GM21515 (cell line): ENCODE data around the gene SH2D4B.
A peak's percentile ranks its signal among the peaks of the same experiment; 100 is the strongest.

Experiments
- ATAC-seq: cut with Tn5 transposase; IDR thresholded peaks from one replicate; pipeline ENCODE4 v1.9.1; 2021; ENCODE audit not compliant: unreplicated experiment

SH2D4B gene

DNA sequence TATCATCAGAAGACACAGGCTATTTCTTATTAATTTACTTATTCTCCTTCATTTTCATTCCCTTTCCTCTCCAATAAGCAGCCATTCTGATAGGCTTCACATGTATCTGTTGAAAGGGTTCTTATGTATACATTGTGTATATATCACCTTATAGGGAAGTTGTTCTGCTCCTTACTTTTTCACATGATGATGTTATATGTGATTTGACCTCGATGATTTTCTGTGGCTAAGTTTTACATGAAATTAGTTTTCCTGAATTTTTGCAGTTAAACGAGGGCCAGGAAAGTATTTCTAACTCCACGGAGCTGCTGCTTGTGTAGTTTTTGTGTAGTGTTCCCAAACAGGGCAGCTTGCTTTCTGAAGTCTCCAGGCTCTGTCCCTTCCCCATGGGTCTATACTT is 84.5 kb downstream of the SH2D4B start:
- no peak for ATAC-seq

DNA sequence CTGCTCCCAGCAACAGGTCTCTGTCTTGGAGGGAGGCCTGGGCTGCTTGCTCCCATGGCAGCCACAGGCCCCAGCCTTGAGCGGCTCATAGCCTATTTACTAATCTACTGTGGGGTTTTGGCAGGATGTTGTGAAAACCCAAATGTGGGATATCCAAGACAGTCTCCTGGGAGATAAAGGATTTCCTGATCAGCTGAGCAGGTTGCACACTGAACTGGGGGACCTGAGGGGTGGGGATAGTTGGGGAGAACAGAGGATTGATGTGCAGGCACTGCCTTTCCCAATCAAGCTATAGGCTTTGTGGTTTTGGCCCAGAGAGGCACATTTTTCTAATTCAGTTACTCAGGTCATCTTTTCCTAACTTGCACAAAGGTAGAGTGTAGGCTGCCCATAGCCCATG is 92.6 kb downstream of the SH2D4B start:
- ATAC-seq = no peak

DNA sequence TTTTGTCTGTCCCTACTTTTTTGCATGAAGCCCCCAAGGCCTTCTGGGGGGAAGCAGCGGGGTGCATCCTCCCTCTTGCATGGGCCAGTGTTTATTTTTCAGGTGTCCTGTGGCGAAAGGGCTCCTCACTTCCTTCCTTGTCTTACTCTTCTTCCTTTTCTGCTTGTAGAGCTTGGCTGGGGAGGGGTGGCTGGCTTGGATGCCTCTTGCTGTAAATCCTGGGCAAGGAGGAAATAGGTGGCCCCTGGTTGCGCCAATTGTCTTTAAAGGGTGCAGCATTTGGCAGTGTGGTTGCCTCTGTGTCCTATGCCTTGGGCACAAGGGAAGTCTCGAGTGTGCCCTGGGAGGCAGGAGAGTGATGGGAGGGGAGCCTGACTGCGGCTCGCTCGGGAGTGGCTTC is 95.0 kb downstream of the SH2D4B start:
- no peak for ATAC-seq

- ATAC-seq = no peak
Observed at GRCh38 chr10:80633383-80633860, 95.7 kb downstream of the SH2D4B start.

GRCh38 chr10:80633910-80634309 is 96.2 kb downstream of the SH2D4B start:
- ATAC-seq = no peak

GRCh38 chr10:80642661-80643060 is 105.0 kb downstream of the SH2D4B start:
- ATAC-seq = no peak

DNA sequence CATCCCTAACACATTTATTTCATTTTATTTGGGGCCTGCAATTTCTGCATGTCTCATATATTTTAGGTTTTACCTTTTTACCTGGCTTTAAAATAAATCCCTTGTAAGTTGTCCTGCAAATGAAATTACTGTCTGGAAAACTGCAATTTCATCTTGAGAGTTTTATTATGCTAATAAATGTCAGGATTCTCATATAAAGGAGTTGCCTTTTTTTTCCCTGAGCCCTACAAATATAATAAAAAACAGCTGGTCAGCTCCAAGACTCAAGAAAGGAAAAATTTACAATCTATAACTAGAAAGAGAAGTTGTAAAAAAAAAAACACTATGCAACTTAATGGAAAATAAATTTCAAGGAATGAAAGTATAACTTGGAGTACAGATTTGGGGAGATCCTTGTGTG is 108.7 kb downstream of the SH2D4B start:
- no peak for ATAC-seq

DNA sequence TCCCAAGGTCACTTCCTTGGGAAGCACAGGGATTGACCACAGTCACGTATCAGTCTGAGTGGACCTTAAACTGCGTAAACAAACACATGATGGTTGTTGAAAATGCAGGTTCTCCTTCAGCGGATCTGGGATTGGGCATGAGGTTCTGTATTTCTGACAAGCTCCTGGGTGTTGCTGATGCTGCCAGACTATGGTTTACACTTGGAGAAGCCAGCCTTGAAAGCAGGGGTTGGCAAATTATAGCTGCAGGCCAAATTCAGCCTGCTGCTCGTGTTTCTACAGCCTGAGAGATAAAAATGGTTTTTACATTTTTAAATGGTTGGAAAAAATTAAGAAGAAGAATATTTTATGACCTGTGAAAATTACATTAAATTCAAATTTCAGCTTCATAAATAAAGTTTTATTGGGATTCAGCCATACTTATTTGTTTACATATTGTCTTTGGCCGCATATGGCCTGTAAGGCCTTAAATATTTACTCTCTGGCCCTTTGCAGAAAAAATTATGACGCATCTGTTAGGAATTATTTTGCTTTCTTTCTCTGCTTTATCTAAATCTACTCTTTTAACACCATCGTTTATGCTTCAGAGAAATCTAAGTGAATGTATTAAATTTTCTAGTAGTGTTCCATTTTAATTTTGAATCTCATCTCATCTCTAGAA is 109.6 kb downstream of the SH2D4B start:
- ATAC-seq = no peak

DNA sequence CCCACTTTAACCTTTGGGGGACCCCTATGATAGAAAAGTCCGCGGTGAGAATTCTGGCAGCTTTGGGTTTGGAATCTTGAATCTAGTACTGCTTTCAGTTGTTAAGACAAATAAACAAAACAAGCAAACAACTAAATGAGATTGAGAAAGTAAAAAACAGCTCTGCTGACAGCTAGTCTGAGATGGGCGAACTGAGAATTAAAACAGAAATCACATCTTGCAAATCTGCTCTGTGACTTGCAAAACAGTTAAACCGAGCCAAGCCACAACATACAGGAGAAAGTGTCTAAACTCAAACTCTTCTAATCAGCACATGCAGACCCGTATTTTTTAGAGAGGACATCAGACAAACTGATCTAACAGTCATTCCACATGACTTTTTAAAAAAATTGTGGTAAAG is 110.4 kb downstream of the SH2D4B start:
- no peak for ATAC-seq

- no peak for ATAC-seq
Observed at GRCh38 chr10:80649183-80649582, 111.5 kb downstream of the SH2D4B start.

- no peak for ATAC-seq
Observed at GRCh38 chr10:80655898-80656297, 118.2 kb downstream of the SH2D4B start.

GRCh38 chr10:80658068-80658467 is 120.4 kb downstream of the SH2D4B start:
- ATAC-seq = no peak

DNA sequence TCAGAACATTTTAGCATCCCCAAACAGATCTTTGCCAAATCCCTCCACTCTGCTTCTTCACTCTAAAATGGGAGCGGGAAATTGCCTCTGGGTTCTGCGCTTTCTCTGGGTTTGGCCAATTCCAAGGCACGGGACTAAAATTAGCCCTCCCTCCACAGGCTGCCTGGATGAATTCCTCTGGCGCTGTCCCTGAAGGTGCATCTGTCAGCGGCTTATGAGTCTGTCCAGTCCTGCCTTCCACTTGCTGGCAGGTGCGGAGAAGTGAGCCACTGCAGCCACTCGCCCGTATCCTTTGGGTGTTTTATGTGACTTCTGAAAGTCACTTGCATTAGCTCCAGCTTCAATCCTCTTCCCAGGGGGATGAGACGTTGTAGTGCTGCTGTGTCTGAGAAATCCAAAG is 121.6 kb downstream of the SH2D4B start:
- no peak for ATAC-seq

GRCh38 chr10:80660266-80660665 is 122.6 kb downstream of the SH2D4B start:
- ATAC-seq = no peak

- ATAC-seq = no peak
Observed at GRCh38 chr10:80660736-80661135, 123.0 kb downstream of the SH2D4B start.

GRCh38 chr10:80661526-80661925 is 123.8 kb downstream of the SH2D4B start:
- ATAC-seq = no peak

DNA sequence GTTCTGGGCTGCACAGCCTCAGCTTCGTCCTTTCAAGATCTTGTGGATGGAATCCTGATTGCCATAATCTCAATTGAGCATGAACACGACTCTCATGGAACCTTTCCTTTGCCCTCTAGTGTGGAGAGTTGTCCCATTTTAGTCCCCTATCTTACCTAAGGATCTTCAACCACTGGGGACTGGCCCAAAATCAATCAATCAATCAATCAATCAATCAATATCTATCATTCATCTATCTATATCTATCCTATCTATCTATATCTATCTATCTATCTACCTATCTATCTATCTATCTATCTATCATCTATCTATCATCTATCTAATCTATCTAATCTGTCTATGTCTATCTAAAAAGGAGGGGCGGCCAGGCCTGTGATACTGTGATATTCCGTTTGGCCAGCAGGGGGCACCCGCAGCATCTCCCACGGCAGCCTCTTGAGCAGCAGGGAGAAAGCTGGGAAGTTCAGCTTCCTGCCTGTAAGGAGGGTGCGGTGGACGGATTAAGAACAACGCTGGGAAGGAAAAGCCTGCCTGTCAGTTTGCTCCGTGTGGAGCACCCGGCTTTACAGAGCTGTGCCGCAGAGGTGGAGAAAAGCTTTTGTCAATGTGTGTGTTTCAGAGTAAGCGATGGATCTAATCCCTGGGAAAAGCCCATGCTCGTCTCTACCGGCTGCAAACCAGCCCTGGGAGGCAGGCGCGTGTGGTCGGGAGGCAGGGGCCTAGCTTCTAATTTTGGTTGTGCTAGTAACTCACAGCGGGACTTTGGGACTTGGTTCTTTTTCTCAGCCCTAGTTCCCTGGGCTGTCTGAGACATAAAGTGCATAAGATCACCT is 124.9 kb downstream of the SH2D4B start:
- peak; percentile 81 for ATAC-seq

GRCh38 chr10:80664071-80664680 is 126.5 kb downstream of the SH2D4B start:
- ATAC-seq = peak; percentile 73

DNA sequence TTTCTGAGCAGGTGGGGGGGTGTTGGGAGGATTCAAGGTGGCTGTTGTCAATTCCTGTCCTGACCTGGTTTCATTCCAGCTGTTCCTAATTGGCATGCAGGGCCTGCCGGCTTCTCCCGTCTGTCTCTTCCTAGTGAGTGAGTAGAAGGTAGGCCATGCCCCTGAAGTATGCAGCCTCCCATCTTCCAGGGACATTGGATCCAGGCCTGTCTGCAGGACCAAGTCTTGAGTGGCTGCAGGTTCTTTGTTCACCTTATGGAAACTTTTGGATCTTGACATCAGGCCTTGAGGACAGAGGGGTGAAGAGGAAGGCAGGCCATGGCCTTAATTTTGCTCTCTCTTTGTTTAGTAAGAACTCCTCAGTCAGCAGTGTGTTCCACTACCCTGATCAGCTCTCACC is 131.8 kb downstream of the SH2D4B start:
- no peak for ATAC-seq

- no peak for ATAC-seq
Observed at GRCh38 chr10:80670774-80671173, 133.1 kb downstream of the SH2D4B start.

DNA sequence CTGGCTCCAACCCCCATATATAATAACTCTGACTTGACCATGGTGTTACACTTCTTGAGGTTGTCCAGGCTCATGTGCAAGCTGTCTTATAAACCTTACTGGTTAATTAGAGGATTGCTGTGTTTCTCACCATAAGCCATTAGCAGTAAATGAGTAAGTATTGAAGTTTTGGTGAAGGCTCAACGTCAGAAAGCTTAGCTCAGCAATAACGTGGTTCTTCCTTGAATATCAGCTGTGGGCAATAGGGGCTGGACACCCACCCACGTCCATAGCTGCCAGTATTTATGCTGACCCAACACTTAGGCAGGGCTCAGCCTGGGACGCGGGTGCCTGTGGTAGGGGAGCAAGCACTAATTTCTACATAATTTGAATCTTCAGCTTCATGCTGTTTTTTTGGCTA is 134.1 kb downstream of the SH2D4B start:
- no peak for ATAC-seq

- ATAC-seq = no peak
Observed at GRCh38 chr10:80672613-80673012, 134.9 kb downstream of the SH2D4B start.
